HG03025 (cell line): ENCODE data around the gene DNAJC18.
"Not testable (repeated sequence)": the region's sequence is repeated elsewhere in the genome, so short reads cannot be mapped to it uniquely, and the experiment has no call there.

Source experiments
- ATAC-seq: cut with Tn5 transposase; IDR thresholded peaks from one replicate; pipeline ENCODE4 v1.9.1; 2021; ENCODE audit warnings: mild to moderate bottlenecking, moderate library complexity; ENCODE audit not compliant: unreplicated experiment, low FRiP score

Gene DNAJC18

DNA sequence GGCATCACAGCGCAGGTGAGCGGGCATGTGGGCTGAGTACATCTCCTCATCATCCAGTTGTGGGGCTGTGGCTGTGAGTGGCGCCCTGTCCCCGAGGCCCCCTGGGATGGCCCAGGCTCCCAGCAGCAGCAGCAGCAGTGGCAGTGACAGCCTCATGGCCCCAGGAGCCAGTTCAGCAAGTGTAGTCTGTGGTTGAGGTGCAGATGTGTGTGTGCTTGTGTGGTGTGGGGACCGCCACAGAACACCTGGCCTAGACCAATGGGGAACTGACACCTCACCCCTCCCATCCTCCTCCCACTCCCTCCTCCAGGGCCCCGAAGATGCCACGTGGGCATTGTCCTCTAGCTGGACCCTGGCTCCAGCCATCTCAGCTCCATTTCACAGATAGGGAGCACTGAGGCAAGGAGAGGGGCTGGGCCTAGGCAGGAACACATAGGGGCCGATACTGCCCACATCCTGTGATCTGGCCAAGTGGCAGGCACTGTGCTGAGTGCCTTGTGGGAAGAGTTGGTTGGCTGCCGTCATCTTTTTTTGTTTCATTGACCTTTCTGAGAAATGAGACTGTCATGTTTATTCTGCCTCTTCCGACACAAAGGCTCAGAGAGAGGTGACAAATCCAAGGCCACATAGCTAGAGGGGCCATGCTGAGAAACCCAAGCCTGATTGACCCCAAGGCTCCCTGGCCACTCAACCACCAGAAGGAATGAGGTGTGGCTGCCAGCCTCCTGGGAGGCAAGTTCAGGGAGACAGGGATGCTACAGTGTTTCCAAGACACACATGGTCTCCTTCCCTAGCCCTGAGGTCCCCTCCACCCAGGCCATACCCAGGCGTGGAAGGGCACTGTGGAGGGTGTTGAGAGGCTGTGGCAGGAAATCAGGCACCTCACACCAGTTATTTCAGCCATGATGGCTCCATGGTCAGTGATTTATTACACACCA lies 49.4 kb downstream of the DNAJC18 start, which contains the start of gene MZB1:
MZB1 (minus strand) TSS at position 213 of the 938 bp plus-strand sequence; CDS start at position 156, 57 bp downstream.
- peak; percentile 38 for ATAC-seq

DNA sequence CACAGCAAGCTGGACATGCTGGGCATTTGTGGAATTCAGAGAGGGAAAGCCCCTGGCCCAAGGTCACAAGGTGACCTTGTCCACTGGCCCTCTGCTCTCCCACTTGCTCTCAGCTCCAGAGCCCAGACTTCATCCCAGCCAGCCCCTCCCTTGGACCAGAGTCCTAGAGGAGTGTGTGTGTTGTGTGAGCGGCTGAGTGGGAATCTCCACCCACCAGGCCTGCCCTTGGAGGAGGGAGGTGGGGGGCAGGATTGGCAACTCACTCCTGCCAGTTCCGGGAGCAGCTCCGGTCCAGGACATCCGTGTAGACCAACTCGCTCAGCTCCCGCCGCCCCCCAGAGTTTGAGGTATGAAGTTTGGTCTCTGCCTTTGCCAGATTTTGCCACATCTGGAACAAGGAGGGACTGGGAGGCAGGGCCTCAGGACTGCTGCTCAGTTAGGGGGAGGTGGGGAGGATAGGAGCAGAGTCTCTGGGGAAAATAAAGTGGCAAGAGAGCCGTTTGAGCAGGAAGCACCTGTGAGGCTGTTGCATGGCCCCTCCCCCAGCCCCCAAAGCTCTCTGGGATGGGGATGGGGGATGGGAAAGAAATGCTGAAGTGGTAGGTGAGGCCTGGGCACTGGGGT lies 51.0 kb downstream of the DNAJC18 start:
- ATAC-seq: no peak

DNA sequence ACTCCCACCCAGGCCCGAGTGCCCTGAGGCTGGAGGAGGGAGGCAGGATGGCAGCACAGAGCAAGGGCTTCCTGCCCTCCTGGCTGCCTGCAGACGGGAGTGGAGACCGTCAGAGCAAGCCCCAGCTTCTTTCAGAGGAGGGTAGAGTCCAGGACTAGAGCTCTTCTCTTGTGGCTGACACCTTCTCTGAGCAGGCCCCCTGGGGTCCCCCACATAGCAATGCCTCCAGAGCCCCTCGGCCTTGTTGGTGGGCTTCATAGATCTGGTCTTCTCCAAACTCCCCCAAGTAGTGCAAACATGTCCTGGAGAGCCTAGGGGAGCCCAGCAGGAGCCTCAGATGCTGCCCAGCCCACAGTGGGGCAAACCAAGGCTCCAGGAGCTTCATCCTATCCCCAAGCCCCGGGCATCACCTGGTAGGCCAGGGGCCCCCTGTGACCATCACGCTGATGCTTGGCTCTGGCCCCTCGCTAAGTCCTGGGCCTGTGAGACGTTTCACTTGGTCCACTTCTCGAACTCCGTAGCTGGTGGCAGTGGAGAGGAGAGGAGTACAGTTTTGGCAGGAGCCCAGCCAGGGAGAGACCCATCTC lies 51.6 kb downstream of the DNAJC18 start:
- ATAC-seq: no peak

- ATAC-seq: not testable (repeated sequence)
These were observed 52.4 kb downstream of the DNAJC18 start for GRCh38 chr5:139386956-139387355.

- ATAC-seq: no peak
These were observed 53.3 kb downstream of the DNAJC18 start for GRCh38 chr5:139386050-139386438.

GRCh38 chr5:139385061-139386049 lies 54.0 kb downstream of the DNAJC18 start:
- no peak for ATAC-seq

DNA sequence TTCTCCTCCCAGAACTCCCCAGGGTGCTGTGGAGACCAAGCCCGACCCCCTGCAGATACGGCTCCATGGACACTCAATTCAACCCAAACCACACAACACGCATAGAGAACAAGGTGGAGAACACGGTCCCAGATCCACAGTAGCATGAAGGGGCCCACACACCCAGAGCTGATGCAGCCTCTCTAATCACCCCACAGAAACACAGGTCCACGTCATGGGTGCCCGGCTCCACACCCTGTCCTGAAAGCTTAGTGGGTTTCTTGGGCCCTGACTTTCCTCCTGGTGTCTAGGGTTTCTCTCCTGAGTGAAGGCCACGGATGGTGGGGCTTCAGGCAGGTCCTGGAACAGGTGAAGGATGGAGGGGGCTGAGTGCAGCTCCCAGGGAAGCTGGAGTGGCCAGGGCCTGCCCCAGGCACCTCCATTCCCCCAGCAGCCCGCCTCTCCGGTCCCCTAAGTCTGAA lies 54.7 kb downstream of the DNAJC18 start:
- no peak for ATAC-seq

GRCh38 chr5:139383993-139384590 lies 55.2 kb downstream of the DNAJC18 start:
- no peak for ATAC-seq

DNA sequence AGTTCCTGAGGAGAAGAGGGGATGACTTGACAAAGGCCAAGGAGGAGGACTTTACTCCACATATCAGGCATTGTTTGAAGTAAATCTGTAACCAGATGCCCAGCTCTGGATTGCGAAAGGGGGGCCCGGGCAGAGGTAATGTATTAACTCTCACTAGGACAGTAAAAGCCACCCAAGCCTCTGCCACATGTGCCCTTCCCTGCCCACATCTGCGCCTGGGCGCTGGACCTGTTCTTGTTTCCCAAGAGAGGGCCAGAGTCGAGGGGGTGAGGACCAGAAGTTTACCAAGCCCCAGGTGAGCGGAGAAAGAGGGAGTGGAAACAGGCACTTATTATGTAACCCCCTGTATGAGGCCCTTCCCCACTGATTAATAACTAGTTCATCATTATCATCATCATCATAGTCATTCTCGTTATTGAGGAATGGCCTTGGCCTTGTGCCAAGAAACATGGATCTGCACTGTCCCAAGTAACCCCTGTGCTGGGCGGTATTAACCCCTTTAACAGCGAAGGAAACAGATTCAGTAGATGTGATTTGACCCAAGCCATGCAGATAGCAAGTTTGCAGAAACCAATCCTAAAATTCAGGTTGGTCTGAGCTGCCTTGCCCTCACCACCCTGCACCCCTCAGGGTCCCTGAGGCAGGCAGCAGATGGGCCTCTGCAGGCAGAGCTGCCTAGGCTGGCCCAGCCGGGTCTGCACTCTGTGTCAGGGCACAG lies 55.9 kb downstream of the DNAJC18 start, which contains the start of gene SLC23A1:
SLC23A1 (minus strand) TSS at position 23 of the 718 bp plus-strand sequence. CDS start 44 bp downstream, outside the sequence.
- no peak for ATAC-seq

- no peak for ATAC-seq
These were observed 56.5 kb downstream of the DNAJC18 start for GRCh38 chr5:139382807-139383206.

DNA sequence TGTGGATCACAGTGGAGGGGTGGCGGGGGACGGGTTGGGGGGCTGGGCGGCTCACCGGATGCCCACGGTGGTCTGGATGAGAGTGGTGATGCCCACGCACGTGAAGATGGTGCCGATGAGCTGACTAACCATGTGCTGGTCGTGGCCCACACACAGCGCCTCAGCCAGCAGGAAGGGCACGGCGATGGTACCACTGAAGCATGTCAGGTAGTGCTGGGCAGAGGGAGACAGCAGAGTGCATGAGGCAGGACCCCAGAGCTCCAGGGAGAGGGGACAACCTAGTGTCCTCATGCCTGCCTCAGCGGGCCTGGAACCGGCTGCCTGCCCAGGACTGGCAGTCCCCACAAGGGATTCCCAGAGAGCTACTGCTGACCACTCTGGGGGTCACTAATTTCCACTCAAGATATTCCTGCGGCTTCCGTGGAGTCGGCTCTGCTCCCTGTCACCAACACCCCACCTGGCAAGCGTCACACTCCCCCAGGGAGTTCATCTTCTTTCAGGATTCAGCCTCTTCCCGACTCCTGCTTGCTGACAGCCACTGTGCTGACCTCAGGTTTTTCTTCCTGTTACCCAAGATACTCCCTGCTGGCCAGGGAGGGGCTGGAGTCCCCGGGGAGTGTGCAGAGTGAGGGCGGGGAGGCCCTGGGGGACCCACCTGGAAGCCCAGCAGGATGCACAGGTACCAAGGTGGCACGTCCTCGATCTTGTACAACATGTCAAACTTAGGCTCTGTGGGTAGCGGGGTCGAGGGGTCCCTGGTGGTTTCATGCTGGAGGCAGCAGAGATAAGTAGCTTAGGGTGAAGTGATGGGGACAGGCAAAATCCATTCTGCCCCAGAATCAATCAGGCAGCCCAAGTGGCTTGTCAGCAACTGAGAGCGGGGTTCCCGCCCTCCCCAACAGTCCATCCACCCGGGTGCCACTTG lies 57.2 kb downstream of the DNAJC18 start:
- no peak for ATAC-seq

DNA sequence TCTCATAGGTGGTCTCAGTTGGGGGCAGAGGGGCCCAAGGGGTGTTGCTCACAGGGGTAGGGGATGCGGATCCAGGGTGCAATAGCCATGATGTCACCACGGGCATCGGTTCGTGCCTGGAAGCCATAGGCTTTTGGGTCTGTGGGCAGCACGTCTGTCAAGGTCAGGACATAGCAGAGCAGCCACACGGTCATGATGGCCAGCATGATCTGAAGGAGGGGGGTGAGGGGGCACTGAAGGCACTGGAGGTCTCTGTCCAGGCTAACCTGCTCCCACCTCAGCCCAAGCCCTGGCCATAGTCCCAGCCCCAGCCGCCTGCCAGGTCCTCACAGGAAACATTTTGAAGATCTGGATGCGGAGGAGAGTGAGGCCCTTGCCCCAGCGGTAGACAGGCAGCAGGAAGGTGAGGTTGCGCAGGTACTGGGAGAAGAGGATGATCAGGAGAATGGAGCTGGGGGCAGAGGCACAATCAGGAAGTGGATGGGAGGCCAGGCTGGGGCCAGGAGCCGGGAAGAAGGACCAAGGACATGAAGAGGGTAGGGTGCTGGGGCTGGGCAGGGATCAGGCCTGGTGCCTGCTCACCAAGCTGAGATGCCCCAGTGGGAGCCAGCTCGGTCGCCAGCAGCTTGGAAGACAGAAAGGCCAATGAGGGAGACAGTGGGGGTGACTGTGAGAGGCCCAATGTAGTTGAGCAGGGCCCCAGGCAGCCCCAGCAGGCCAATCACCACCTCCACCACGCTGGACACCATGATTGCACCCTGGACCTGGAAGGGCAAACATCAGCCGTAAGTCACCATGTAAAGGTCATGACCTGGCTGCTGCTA lies 59.5 kb downstream of the DNAJC18 start:
- no peak for ATAC-seq

- no peak for ATAC-seq
These were observed 60.4 kb downstream of the DNAJC18 start for GRCh38 chr5:139378941-139379361.

- ATAC-seq: no peak
These were observed 61.1 kb downstream of the DNAJC18 start for GRCh38 chr5:139378101-139378825.

DNA sequence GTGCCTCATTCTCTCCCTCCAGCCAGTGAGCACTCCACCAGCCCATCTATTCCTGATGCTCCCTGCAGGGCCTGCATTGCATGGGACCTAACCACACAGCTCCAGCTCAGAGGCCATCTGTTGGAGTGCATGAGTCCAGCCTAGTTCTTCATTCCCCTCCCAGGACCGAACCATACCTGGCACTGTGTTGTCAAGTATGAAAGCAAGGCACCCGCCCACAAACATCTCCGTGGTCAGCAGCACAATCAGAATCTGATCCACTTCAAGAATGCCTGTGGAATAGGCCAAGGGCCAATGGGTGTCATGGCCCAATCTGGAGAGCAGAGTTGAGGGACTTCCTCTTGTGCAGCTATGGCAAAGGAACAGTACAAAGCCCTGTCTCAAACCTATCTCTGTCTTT lies 62.1 kb downstream of the DNAJC18 start:
- no peak for ATAC-seq

DNA sequence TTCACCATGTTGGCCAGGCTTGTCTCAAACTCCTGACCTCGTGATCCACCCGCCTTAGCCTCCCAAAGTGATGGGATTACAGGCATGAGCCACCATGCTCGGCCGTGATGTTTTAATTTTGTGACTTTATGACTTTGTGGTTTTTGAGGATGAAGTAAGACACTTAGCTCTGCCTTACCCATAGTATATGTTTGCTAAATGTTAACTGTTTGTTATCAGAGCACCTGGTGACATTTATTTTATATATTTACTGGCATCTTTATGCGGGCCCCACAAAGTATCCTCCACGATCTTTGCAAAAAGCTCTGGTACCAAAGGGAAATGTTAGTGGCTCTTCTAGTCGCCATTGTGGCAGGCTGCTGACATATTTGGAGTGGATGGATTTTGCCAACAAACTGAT lies 63.0 kb downstream of the DNAJC18 start:
- ATAC-seq: no peak
